Measurements from ENCODE around the gene EFCAB13.

The EFCAB13 gene

GRCh38 chr17:47295037-47295873 is 28.5 kb upstream of the EFCAB13 start:
- DNase-seq, result no peak

- no peak for DNase-seq
These were observed 27.9 kb upstream of the EFCAB13 start for GRCh38 chr17:47295874-47296255.

GRCh38 chr17:47297661-47298400 is 25.9 kb upstream of the EFCAB13 start:
- no peak for DNase-seq

- DNase-seq, result no peak
These were observed 25.0 kb upstream of the EFCAB13 start for GRCh38 chr17:47298712-47299111.

GRCh38 chr17:47299239-47299910 is 24.4 kb upstream of the EFCAB13 start:
- DNase-seq, result no peak

- DNase-seq, result no peak
These were observed 23.0 kb upstream of the EFCAB13 start for GRCh38 chr17:47300718-47301117.

- no peak for DNase-seq
These were observed 22.6 kb upstream of the EFCAB13 start for GRCh38 chr17:47301161-47301560.

- DNase-seq, result no peak
These were observed 21.9 kb upstream of the EFCAB13 start for GRCh38 chr17:47301831-47302230.

- no peak for DNase-seq
These were observed 19.6 kb upstream of the EFCAB13 start for GRCh38 chr17:47304186-47304585.

GRCh38 chr17:47305302-47305923 is 18.3 kb upstream of the EFCAB13 start:
- no peak for DNase-seq

- no peak for DNase-seq
These were observed 13.5 kb upstream of the EFCAB13 start for GRCh38 chr17:47310186-47310733.

- DNase-seq, result no peak
These were observed 12.3 kb upstream of the EFCAB13 start for GRCh38 chr17:47311420-47311819.

- DNase-seq, result peak; percentile 20
These were observed 8.1 kb upstream of the EFCAB13 start for GRCh38 chr17:47315451-47316266.

GRCh38 chr17:47316311-47316710 is 7.4 kb upstream of the EFCAB13 start:
- no peak for DNase-seq

- no peak for DNase-seq
These were observed 6.6 kb upstream of the EFCAB13 start for GRCh38 chr17:47317119-47317518.

- no peak for DNase-seq
These were observed 5.4 kb upstream of the EFCAB13 start for GRCh38 chr17:47318197-47318918.

- no peak for DNase-seq
These were observed 2.8 kb upstream of the EFCAB13 start for GRCh38 chr17:47320879-47321502.

GRCh38 chr17:47324224-47325020 is 667 bp downstream of the EFCAB13 start:
- peak; percentile 83 for DNase-seq

GRCh38 chr17:47325176-47325575 is 1.4 kb downstream of the EFCAB13 start:
- DNase-seq, result no peak

- DNase-seq, result no peak
These were observed 6.8 kb downstream of the EFCAB13 start for GRCh38 chr17:47330548-47330947.
